Neural progenitor cell (in vitro differentiated cells): ENCODE results near the gene RNF214. TPM values are rescaled to one million over a fixed set of nuclear protein-coding genes. Genes with fewer than 3 reads are reported as not detected.

Experiments used
- DNase-seq: peaks from one replicate; pipeline ENCODE4 v3.0.0-alpha.2; 2016; ENCODE audit warnings: low spot score
- H2AFZ ChIP-seq: fragments of 200-600 bp; sonication (generic); replicated peaks from 2 replicates; pipeline ENCODE4 v1.6.1; 2016; ENCODE audit warnings: antibody characterized with exemption
- H3F3A ChIP-seq: fragments of 200-600 bp; sonication (generic); 2 replicates; pipeline ENCODE4 v1.6.1; 2016; ENCODE audit warnings: antibody characterized with exemption, low read depth
- H3K27ac ChIP-seq: fragments of 200-600 bp; sonication (generic); 2 replicates; pipeline ENCODE4 v1.5.1; 2016; ENCODE audit warnings: mild to moderate bottlenecking
- H3K27me3 ChIP-seq: fragments of 200-600 bp; sonication (generic); 2 replicates; pipeline ENCODE4 v1.6.1; 2016; ENCODE audit warnings: mild to moderate bottlenecking, moderate library complexity
- H3K36me3 ChIP-seq: fragments of 200-600 bp; sonication (generic); 2 replicates; pipeline ENCODE4 v1.5.1; 2016
- H3K4me1 ChIP-seq: fragments of 200-600 bp; sonication (generic); 2 replicates; pipeline ENCODE4 v1.6.1; 2016; ENCODE audit warnings: mixed run types
- H3K4me2 ChIP-seq: fragments of 200-600 bp; sonication (generic); 2 replicates; pipeline ENCODE4 v1.6.1; 2016
- H3K4me3 ChIP-seq: fragments of 200-600 bp; sonication (generic); 2 replicates; pipeline ENCODE4 v1.5.1; 2016
- H3K79me2 ChIP-seq: fragments of 200-600 bp; sonication (generic); 2 replicates; pipeline ENCODE4 v1.6.1; 2016; ENCODE audit warnings: low read depth
- H3K9ac ChIP-seq: fragments of 200-600 bp; sonication (generic); 2 replicates; pipeline ENCODE4 v1.6.1; 2016
- H3K9me3 ChIP-seq: fragments of 200-600 bp; sonication (generic); 2 replicates; pipeline ENCODE4 v1.5.1; 2016; ENCODE audit warnings: low read depth
- H4K20me1 ChIP-seq: fragments of 200-600 bp; sonication (generic); 2 replicates; pipeline ENCODE4 v1.6.1; 2016; ENCODE audit warnings: low read depth
- H3K27ac Mint-ChIP-seq: 3 replicates; pipeline ENCODE4 v1.8.0; 2021; ENCODE audit warnings: mixed read lengths
- H3K27me3 Mint-ChIP-seq: 2 replicates; pipeline ENCODE4 v1.8.0; 2022; ENCODE audit warnings: low read depth, mild to moderate bottlenecking, inconsistent platforms, moderate library complexity, mixed read lengths; ENCODE audit not compliant: insufficient read depth
- H3K36me3 Mint-ChIP-seq: 3 replicates; pipeline ENCODE4 v1.8.0; 2021; ENCODE audit warnings: mixed read lengths
- H3K4me1 Mint-ChIP-seq: 3 replicates; pipeline ENCODE4 v1.8.0; 2021; ENCODE audit warnings: mixed read lengths
- H3K4me3 Mint-ChIP-seq: 3 replicates; pipeline ENCODE4 v1.8.0; 2021; ENCODE audit warnings: mild to moderate bottlenecking, moderate library complexity, mixed read lengths
- H3K9me3 Mint-ChIP-seq: 3 replicates; pipeline ENCODE4 v1.8.0; 2020; ENCODE audit warnings: mixed read lengths
- CTCF ChIP-seq: fragments of 200-600 bp; sonication (generic); IDR thresholded peaks from 2 replicates; pipeline ENCODE4 v1.5.1; 2017; ENCODE audit warnings: antibody characterized with exemption, mild to moderate bottlenecking
- EZH2 ChIP-seq: fragments of 200-600 bp; sonication (generic); IDR thresholded peaks from 2 replicates; pipeline ENCODE4 v1.6.1; 2017; ENCODE audit warnings: antibody characterized with exemption, mild to moderate bottlenecking, moderate library complexity
- EZH2phosphoT487 ChIP-seq: fragments of 200-600 bp; sonication (generic); IDR thresholded peaks from 2 replicates; pipeline ENCODE4 v1.6.1; 2017; ENCODE audit warnings: antibody characterized with exemption
- total RNA-seq: library from RNA; depleted of rRNA; stranded (reverse); fragments of >200 nt; gene quantifications from 2 replicates; pipeline ENCODE4 v1.2.3, GENCODE V29; 2015; ENCODE audit warnings: low replicate concordance

The RNF214 gene
- total RNA-seq, 1 donor from 2014 or later = 43.6 TPM

- no peak for TF ChIP-seq CTCF
- no peak for TF ChIP-seq EZH2phosphoT487
- Mint-ChIP-seq H3K4me3 (no peak overlapping the region), H3K9me3 (no peaks in the 10 kb centered on the region), H3K4me1 (peaks cover 3% of the 10 kb centered on the region), H3K27ac (no peak overlapping the region), H3K27me3 (no peaks in the 10 kb centered on the region), H3K36me3 (no peaks in the 10 kb centered on the region)
- no peak overlapping the region for H3K27ac ChIP-seq
- no peaks in the 10 kb centered on the region for H3K36me3 ChIP-seq
- H4K20me1 ChIP-seq = peaks cover 14% of the 10 kb centered on the region
- peak overlapping the region; percentile 96 for H2AFZ ChIP-seq
- H3K4me1 ChIP-seq = no peaks in the 10 kb centered on the region
- H3K9ac ChIP-seq = peak overlapping the region; percentile 40
- H3K4me2 ChIP-seq = peak overlapping the region; percentile 92
- H3K79me2 ChIP-seq = peaks cover 10% of the 10 kb centered on the region
- DNase-seq = peak; percentile 25
- H3K27me3 ChIP-seq = no peaks in the 10 kb centered on the region
- H3K4me3 ChIP-seq = peak overlapping the region; percentile 92
- no peaks in the 10 kb centered on the region for H3K9me3 ChIP-seq
- H3F3A ChIP-seq = peaks cover 8% of the 10 kb centered on the region
Measured at GRCh38 chr11:117328375-117329010, 96.0 kb downstream of the RNF214 start.

DNA sequence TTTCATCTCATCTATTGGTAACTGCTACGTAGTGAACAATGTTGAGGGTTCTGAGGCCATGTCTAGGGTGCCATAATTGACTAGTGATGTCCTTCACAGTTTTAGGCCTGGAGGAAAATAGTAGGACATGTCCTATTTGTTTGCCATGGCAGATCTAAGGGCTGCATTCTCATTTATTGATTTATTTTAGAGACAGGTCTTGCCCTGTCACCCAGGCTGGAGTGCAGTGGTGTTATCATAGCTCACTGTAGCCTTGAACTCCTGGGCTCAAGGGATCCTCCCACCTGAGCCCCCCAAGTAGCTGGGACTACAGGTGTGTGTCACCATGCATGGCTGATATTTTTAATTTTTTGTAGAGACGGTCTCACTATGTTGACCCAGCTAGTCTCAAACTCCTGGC, 100.4 kb downstream of the RNF214 start:
- H3K4me1 Mint-ChIP-seq = peaks cover 3% of the 10 kb centered on the region
- Histone ChIP-seq H3K9me3 (no peaks in the 10 kb centered on the region), H4K20me1 (peaks cover 20% of the 10 kb centered on the region), H3K4me2 (no peak overlapping the region), H2AFZ (no peak overlapping the region), H3K9ac (no peak overlapping the region), H3K36me3 (no peaks in the 10 kb centered on the region), H3F3A (peaks cover 7% of the 10 kb centered on the region), H3K27me3 (no peaks in the 10 kb centered on the region), H3K27ac (no peak overlapping the region), H3K4me3 (no peak overlapping the region), H3K4me1 (peaks cover 16% of the 10 kb centered on the region), H3K79me2 (peaks cover 10% of the 10 kb centered on the region)
- H3K27ac Mint-ChIP-seq = no peak overlapping the region
- H3K36me3 Mint-ChIP-seq = peaks cover 1% of the 10 kb centered on the region
- no peaks in the 10 kb centered on the region for H3K27me3 Mint-ChIP-seq
- no peaks in the 10 kb centered on the region for H3K9me3 Mint-ChIP-seq
- no peak for DNase-seq
- TF ChIP-seq CTCF (no peak), EZH2phosphoT487 (no peak), EZH2 (no peak)
- H3K4me3 Mint-ChIP-seq = no peak overlapping the region

DNA sequence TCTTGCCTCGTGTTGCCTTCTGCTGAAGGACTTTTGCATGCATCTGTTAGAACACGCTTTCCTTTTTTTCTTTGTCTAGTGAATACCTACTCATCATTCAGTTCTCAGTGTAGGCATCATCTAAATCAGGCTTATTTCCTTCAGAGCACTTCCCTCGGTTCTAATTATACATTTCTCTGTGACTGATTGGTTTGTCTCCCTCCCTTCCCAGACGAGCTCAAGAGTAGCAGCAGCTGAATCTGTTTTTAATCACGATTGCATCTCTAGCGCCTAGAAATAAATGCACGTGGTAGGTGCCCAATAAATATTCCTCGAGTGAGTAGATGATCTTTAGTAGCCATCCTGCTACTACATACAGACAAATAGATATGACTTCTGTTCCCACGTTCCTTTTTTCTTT, 101.4 kb downstream of the RNF214 start:
- H4K20me1 ChIP-seq = peaks cover 13% of the 10 kb centered on the region
- H3K9ac ChIP-seq = no peak overlapping the region
- H3K27me3 ChIP-seq = no peaks in the 10 kb centered on the region
- H3K27me3 Mint-ChIP-seq = no peaks in the 10 kb centered on the region
- no peak overlapping the region for H2AFZ ChIP-seq
- H3K27ac ChIP-seq = no peak overlapping the region
- peaks cover 16% of the 10 kb centered on the region for H3K4me1 ChIP-seq
- H3K36me3 ChIP-seq = no peaks in the 10 kb centered on the region
- H3K9me3 Mint-ChIP-seq = no peaks in the 10 kb centered on the region
- H3K27ac Mint-ChIP-seq = no peak overlapping the region
- no peak overlapping the region for H3K4me3 Mint-ChIP-seq
- peaks cover 3% of the 10 kb centered on the region for H3K4me1 Mint-ChIP-seq
- no peak overlapping the region for H3K4me2 ChIP-seq
- peaks cover 5% of the 10 kb centered on the region for H3K36me3 Mint-ChIP-seq
- peaks cover 2% of the 10 kb centered on the region for H3K79me2 ChIP-seq
- H3K9me3 ChIP-seq = no peaks in the 10 kb centered on the region
- peaks cover 7% of the 10 kb centered on the region for H3F3A ChIP-seq
- TF ChIP-seq CTCF (no peak), EZH2phosphoT487 (no peak), EZH2 (no peak)
- no peak overlapping the region for H3K4me3 ChIP-seq
- no peak for DNase-seq
